HG02981 (cell line): Measurements from ENCODE around the gene TBX4.
"Not testable (repeated sequence)": the region's sequence is repeated elsewhere in the genome, so short reads cannot be mapped to it uniquely, and the experiment has no call there.

Experiments used
- ATAC-seq: cut with Tn5 transposase; IDR thresholded peaks from one replicate; pipeline ENCODE4 v1.9.1; 2021; ENCODE audit warnings: mild to moderate bottlenecking, moderate library complexity; ENCODE audit not compliant: unreplicated experiment

TBX4 gene

DNA sequence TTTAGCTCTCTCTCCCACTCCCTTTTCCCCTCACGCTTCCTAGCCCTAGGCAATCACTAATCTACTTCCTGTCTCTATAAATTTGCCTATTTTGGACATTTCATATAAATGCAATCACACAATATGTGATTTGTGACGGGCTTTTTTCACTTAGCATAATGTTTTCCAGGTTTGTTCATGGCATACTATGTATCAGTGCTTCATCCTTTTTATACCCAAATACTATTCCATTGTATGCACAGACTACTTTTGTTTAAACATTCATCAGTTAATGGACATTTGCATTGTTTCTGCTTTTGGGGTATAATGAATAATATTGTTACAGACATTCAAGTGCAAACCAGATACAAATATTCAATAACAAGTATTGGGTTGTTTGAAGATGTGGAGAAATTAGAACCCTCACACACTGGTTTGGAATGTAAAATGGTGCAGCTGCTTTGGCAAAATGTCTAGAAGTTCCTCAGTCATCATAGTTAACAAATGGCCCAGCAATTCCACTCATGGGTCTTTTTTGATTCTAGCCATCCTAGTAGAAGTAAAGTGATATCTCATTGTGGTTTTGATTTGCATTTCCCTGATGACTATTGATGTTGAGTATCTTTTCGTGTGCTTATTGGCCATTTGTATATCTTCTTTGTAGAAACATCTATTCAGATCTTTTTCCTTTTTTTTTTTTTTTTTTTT is 67.7 kb downstream of the TBX4 start:
- no peak for ATAC-seq

DNA sequence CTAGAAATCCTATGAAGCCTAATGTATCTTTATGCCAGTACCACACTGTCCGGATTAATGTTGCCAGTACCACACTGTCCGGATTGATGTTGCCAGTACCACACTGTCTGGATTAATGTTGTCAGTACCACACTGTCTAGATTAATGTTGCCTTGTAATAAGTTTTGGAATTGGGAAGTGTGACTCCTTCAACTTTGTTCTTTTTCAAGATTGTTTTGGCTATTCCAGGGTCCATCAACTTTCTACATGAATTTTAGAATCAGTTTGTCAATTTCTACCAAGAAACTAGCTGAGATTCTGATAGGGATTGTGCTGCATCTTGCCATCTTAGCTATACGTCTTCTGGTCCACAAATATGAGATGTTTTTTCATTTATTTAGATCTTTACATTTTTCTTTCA is 68.7 kb downstream of the TBX4 start:
- no peak for ATAC-seq

DNA sequence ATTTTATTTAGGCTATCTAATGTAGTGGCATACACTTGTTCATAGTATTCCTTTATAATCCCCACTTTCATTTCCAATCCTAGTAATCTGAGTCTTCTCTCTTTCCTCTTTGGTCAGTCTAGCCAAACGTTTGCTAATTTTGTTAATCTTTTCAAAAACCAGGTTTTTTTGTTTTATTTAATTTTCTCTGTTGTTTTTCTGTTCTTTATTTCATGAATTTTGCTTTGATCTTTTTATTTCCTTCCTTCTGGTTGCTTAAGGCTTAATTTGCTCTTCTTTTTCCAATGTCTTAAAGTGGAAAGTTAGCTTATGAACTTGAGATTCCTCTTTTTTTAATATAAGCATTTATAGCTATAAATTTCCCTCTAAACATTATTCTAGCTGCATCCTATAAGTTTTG is 69.9 kb downstream of the TBX4 start:
- ATAC-seq, result no peak

DNA sequence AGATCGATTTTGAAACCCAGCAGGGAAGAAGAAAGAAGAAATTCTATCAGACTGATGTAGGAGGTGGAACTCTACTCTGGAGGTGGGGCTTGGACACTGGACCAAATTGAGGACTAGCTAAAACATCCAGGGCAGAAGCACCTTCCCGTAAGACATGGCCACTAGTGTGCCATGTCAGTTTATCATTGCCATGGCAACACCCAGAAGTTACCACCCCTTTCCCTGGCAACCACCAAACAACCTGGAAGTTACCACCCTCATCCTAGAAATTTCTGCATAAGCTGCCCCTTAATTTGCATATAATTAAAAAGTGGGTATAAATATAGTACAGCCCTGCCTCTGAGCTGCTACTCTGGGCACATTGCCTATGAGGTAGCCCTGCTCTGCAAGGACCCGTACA is 72.1 kb downstream of the TBX4 start:
- no peak for ATAC-seq

DNA sequence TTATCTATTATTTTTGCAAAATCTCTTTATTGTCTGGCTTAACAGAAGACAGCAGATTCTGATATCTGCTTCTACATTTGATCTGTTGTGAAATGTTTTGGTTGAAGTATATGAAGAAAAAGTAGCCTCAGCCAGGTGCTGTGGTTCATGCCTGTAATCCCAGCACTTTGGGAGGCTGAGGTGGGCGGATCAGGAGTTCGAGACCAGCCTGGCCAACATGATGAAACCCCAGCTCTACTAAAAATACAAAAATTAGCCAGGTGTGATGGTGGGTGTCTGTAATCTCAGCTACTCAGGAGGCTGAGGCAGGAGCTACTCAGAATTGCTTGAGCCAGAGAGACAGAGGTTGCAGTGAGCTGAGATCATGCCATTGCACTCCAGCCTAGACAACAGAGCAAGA is 75.2 kb downstream of the TBX4 start:
- ATAC-seq, result not testable (repeated sequence)

DNA sequence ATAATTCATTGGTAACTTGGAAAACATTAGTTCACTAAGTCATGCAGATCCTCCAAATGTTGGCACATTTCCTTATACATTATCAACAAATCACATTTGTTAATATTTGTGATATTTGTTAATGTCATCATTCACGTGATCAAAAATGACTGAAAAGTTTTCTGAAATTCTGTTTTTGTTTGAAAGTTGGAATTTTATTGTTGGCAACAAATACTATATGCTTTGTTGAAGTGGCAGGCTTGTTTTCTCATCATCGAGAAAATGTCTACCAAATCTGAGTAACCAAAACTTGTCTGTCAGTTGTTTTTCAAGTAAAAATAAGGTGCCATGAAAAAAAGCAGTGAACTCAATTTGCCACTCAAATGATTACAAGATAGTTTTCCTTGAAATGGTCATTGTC is 75.9 kb downstream of the TBX4 start:
- no peak for ATAC-seq

DNA sequence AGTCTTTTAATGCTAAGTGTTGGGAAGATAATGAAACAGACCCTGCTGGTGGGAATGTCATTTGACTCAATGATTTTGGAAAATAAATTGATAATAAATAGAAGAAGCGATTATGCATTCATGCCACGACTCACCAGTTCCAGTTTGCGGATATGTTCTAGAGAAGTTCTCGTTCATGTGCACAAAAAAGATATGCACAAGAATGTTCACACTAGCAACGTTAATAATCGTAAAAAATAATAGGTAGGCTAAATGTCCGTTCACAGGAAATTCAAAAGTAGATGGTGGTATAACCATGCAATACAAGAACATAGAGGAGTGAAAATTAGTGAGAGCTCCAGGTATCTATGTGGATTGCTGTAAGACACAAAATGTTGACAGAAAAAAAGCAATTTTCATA is 79.0 kb downstream of the TBX4 start:
- ATAC-seq, result no peak

DNA sequence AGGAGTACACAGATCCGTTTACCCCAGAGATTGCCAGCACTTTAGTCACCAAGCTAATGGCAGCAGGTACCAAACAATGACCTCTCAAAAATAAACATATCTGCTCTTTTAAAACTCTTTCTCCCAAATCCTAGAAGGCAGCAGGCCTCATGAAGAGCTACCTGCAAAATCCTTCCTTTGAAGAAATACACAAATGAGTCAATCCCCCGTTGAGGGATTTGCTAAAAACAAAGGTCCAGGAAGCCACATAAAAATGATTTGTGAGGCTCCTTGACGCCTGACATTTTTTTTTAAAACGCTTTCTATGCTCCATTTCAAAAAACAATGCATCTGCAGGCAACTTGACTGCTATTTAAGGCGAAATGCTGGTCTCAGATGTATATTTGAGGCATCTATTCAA is 80.6 kb downstream of the TBX4 start:
- ATAC-seq, result no peak

DNA sequence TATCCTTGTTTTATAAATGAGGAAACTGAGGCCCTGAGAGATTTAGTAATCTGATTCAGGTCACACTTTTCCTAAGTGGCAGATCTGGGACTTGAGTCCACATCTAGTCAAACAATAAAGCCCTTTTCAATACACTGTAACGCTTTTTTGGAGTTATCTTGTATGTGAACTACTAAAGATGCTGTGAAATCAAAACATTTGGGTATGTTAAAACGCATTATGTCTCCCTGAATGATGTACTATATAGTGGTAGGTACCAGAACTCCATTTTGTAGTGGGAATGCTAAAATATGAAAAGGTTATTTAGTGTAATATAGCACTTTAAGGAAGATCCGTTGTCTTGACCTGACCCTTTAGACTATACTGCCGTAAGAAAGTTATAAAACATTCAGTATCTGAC is 81.6 kb downstream of the TBX4 start:
- no peak for ATAC-seq

DNA sequence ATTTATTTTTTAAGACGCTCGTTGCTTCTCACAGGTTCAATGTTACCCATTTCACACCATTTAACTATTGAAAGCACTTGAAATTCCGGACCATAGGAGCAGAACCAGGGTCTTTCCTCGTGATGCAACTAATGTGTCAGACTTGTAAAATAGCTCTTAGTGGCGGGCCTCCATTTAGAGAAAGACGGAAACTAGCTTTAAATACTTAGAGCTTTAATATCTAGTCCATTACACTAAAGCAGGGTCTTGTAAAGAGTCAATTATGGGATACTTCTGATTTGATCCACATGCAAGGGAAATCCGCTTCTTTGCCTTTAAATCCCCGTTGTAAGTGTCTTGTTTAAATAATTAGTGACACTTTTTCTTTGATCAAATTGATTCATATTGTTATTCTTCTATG is 82.2 kb downstream of the TBX4 start:
- ATAC-seq, result no peak
